K562 (cell line): ENCODE measurements around the gene RASGRP1. TPM values are rescaled to one million over a fixed set of nuclear protein-coding genes. Genes with fewer than 3 reads are reported as not detected.

ENCODE experiments used
- CTCF ChIP-seq, 3 experiments: IDR thresholded peaks in 2 of 3; conservative IDR thresholded peaks in 1 of 3; 2 replicates each; pipeline ENCODE4 v1.5.1; 2011 to 2012; ENCODE audit warnings: low read length in 3 of 3, mild to moderate bottlenecking in 3 of 3, control low read depth in 2 of 3, improper control_type of control experiment in 1 of 3, inconsistent platforms in 1 of 3, low read depth in 1 of 3, mixed read lengths in 1 of 3, moderate library complexity in 1 of 3; ENCODE audit not compliant: insufficient read depth in 2 of 3
- ZNF407 ChIP-seq: fragments of 450-650 bp; IDR thresholded peaks from 2 replicates; pipeline ENCODE4 v1.6.1; 2016; ENCODE audit warnings: low read depth
- ZSCAN29 ChIP-seq: fragments of 450-650 bp; IDR thresholded peaks from 2 replicates; pipeline ENCODE4 v1.6.1; 2017
- polyA plus RNA-seq, 8 experiments: library from polyadenylated mRNA; depleted of rRNA in 4 of 8; stranded (reverse) in 5 of 8; unstranded in 3 of 8; fragments of >200 nt; fragmentation: Nextera tagmentation in 2 of 8; fragmentation: Illumina TruSeq in 1 of 8; extraction: Ambion mirVana in 2 of 8; extraction: Trizol in 1 of 8; gene quantifications; 2 replicates each; pipeline versions ENCODE4 v1.2.1 to v1.2.3, GENCODE V29; 2011 to 2014; ENCODE audit warnings: inconsistent platforms in 1 of 8, missing spikeins in 1 of 8
- total RNA-seq, 7 experiments: library from RNA; depleted of rRNA in 6 of 7; stranded (reverse); fragments of >200 nt in 6 of 7; fragmentation: Illumina TruSeq in 2 of 7; extraction: Trizol in 2 of 7; gene quantifications; 2 replicates each; pipeline versions ENCODE4 v1.2.1 to v1.2.3, GENCODE V29; 2011 to 2021; ENCODE audit warnings: low replicate concordance in 1 of 7

The RASGRP1 gene
- total and polyA plus RNA-seq, 9 of the 15 experiments (the other 6 are each of a cell fraction or from before 2014, with no cell fraction given), result 0.14 to 0.72 (median 0.31) TPM

- no peak for TF ChIP-seq ZNF407
- no peak for TF ChIP-seq CTCF (IDR thresholded peaks at IDR 0.05 in 2 of 3, conservative IDR thresholded peaks at IDR 0.05 in 1 of 3; ENCODE audit: insufficient read depth in 2 of 3, low read depth in 1 of 3, low read length in 3 of 3)
- no peak for TF ChIP-seq ZSCAN29
- TF ChIP-seq, all 486 proteins: peak for 0
These were observed 61.1 kb downstream of the RASGRP1 start (continued) for GRCh38 chr15:38503496-38503895.
